ENCODE measurements around the gene HIRA. TPM values are rescaled to one million over a fixed set of nuclear protein-coding genes. Genes with fewer than 3 reads are reported as not detected.

Gene HIRA
- polyA plus RNA-seq, 1 donor from 2014 or later = 38.1 TPM

- no peaks in the 10 kb centered on the region for H3K9me2 ChIP-seq (ENCODE audit: insufficient read depth, low read length)
- no peak overlapping the region for H3K9ac ChIP-seq (ENCODE audit: low read length)
- H3K9me3 ChIP-seq (ENCODE audit: low read length) = no peaks in the 10 kb centered on the region
- no peaks in the 10 kb centered on the region for H3K79me2 ChIP-seq (replicated peaks; ENCODE audit: insufficient read depth, low read length)
- no peak for TF ChIP-seq SMC3 (conservative IDR thresholded peaks at IDR 0.05; ENCODE audit: poor library complexity)
- no peak for TF ChIP-seq CTCF (IDR thresholded peaks at IDR 0.05; ENCODE audit: poor library complexity, severe bottlenecking)
- TF ChIP-seq RAD21 (conservative IDR thresholded peaks at IDR 0.05) = no peak
- TF ChIP-seq TAF1 (IDR thresholded peaks at IDR 0.05; ENCODE audit: low read depth) = no peak
- no peak for TF ChIP-seq EZH2 (IDR thresholded peaks at IDR 0.05; ENCODE audit: borderline replicate concordance, insufficient read depth, low read length, poor library complexity, severe bottlenecking)
- no peak for TF ChIP-seq POLR2AphosphoS5 (IDR thresholded peaks at IDR 0.05)
- no peak overlapping the region for H2AFZ ChIP-seq (ENCODE audit: low read depth, low read length)
- H3K36me3 ChIP-seq (ENCODE audit: insufficient read depth, low read length) = peaks cover 4% of the 10 kb centered on the region
- H3K4me3 ChIP-seq (ENCODE audit: low read length) = no peak overlapping the region
- no peak overlapping the region for H3K27ac ChIP-seq (ENCODE audit: low read length)
- H3F3A ChIP-seq (ENCODE audit: insufficient read depth, low read length, poor library complexity, severe bottlenecking) = no peaks in the 10 kb centered on the region
- H3K27me3 ChIP-seq (ENCODE audit: insufficient read depth, low read depth, low read length) = no peaks in the 10 kb centered on the region
- H4K20me1 ChIP-seq (ENCODE audit: insufficient read depth) = no peaks in the 10 kb centered on the region
- H3K4me2 ChIP-seq (ENCODE audit: low read length) = no peak overlapping the region
Measured at GRCh38 chr22:19396934-19397733, 34.4 kb downstream of the HIRA start.

- Histone ChIP-seq H2AFZ (ENCODE audit: low read depth, low read length) (no peak overlapping the region), H3K4me3 (ENCODE audit: low read length) (no peak overlapping the region), H4K20me1 (ENCODE audit: insufficient read depth) (no peaks in the 10 kb centered on the region), H3K4me2 (ENCODE audit: low read length) (no peak overlapping the region), H3K27me3 (ENCODE audit: insufficient read depth, low read depth, low read length) (no peaks in the 10 kb centered on the region), H3K9me2 (ENCODE audit: insufficient read depth, low read length) (no peaks in the 10 kb centered on the region), H3K9ac (ENCODE audit: low read length) (no peak overlapping the region), H3K36me3 (ENCODE audit: insufficient read depth, low read length) (peaks cover 4% of the 10 kb centered on the region), H3F3A (ENCODE audit: insufficient read depth, low read length, poor library complexity, severe bottlenecking) (no peaks in the 10 kb centered on the region), H3K79me2 (replicated peaks; ENCODE audit: insufficient read depth, low read length) (no peaks in the 10 kb centered on the region), H3K9me3 (ENCODE audit: low read length) (no peaks in the 10 kb centered on the region), H3K27ac (ENCODE audit: low read length) (no peak overlapping the region)
- TF ChIP-seq SMC3 (conservative IDR thresholded peaks at IDR 0.05; ENCODE audit: poor library complexity) = no peak
- no peak for TF ChIP-seq EP300 (conservative IDR thresholded peaks at IDR 0.05; ENCODE audit: poor library complexity, severe bottlenecking)
- TF ChIP-seq RAD21 (conservative IDR thresholded peaks at IDR 0.05) = no peak
- TF ChIP-seq MXI1 (conservative IDR thresholded peaks at IDR 0.05; ENCODE audit: poor library complexity, severe bottlenecking) = no peak
- TF ChIP-seq CTCF (IDR thresholded peaks at IDR 0.05; ENCODE audit: poor library complexity, severe bottlenecking) = no peak
- no peak for TF ChIP-seq TAF1 (IDR thresholded peaks at IDR 0.05; ENCODE audit: low read depth)
- TF ChIP-seq POLR2AphosphoS5 (IDR thresholded peaks at IDR 0.05) = no peak
Measured at GRCh38 chr22:19396561-19396933, 35.0 kb downstream of the HIRA start.

- H3K9me2 ChIP-seq (ENCODE audit: insufficient read depth, low read length) = no peaks in the 10 kb centered on the region
- no peak overlapping the region for H3K27ac ChIP-seq (ENCODE audit: low read length)
- H3F3A ChIP-seq (ENCODE audit: insufficient read depth, low read length, poor library complexity, severe bottlenecking) = no peaks in the 10 kb centered on the region
- no peaks in the 10 kb centered on the region for H3K27me3 ChIP-seq (ENCODE audit: insufficient read depth, low read depth, low read length)
- H3K4me3 ChIP-seq (ENCODE audit: low read length) = no peak overlapping the region
- H3K4me2 ChIP-seq (ENCODE audit: low read length) = no peak overlapping the region
- H4K20me1 ChIP-seq (ENCODE audit: insufficient read depth) = no peaks in the 10 kb centered on the region
- H3K9me3 ChIP-seq (ENCODE audit: low read length) = no peaks in the 10 kb centered on the region
- H3K9ac ChIP-seq (ENCODE audit: low read length) = no peak overlapping the region
- TF ChIP-seq TAF1 (IDR thresholded peaks at IDR 0.05; ENCODE audit: low read depth) (no peak), EP300 (conservative IDR thresholded peaks at IDR 0.05; ENCODE audit: poor library complexity, severe bottlenecking) (no peak), SMC3 (conservative IDR thresholded peaks at IDR 0.05; ENCODE audit: poor library complexity) (no peak), RAD21 (conservative IDR thresholded peaks at IDR 0.05) (no peak)
- no peaks in the 10 kb centered on the region for H3K79me2 ChIP-seq (replicated peaks; ENCODE audit: insufficient read depth, low read length)
- H3K36me3 ChIP-seq (ENCODE audit: insufficient read depth, low read length) = peaks cover 4% of the 10 kb centered on the region
- H2AFZ ChIP-seq (ENCODE audit: low read depth, low read length) = no peak overlapping the region
Measured at GRCh38 chr22:19395276-19395675, 36.3 kb downstream of the HIRA start.

Data from neural cell (in vitro differentiated cells).